AG04450 (cell line): ENCODE data around the gene PLCXD3. TPM values are rescaled to one million over a fixed set of nuclear protein-coding genes. Genes with fewer than 3 reads are reported as not detected.
"Not testable (repeated sequence)": the region's sequence is repeated elsewhere in the genome, so short reads cannot be mapped to it uniquely, and the experiment has no call there.

ENCODE experiments used
- CTCF ChIA-PET: fragments of 300-600, 350-600 bp; formaldehyde crosslinking; extraction: SDS; loops from one replicate; lab custom pipeline; 2022; ENCODE audit warnings: antibody characterized with exemption, inconsistent platforms; lab: Charles Lee
- POLR2A ChIA-PET: fragments of 350-600 bp; formaldehyde crosslinking; extraction: SDS; loops from one replicate; lab custom pipeline; 2021; ENCODE audit warnings: antibody characterized with exemption, inconsistent platforms; lab: Yijun Ruan, JAX
- DNase-seq: peaks from one replicate; pipeline ENCODE4 v3.0.0-alpha.2; 2011; ENCODE audit warnings: low read depth, low spot score
- H3K27ac ChIP-seq: one replicate; pipeline ENCODE4 v1.5.1; 2012; ENCODE audit warnings: low read depth, low read length, control low read depth
- H3K27me3 ChIP-seq: one replicate; pipeline ENCODE4 v1.6.0; 2012; ENCODE audit warnings: low read length; ENCODE audit not compliant: control insufficient read depth, insufficient read depth
- H3K4me3 ChIP-seq: 2 replicates; pipeline ENCODE4 v1.5.1; 2011; ENCODE audit warnings: mild to moderate bottlenecking, low read depth, low read length, control low read depth
- H3K9me3 ChIP-seq: 2 replicates; pipeline ENCODE4 v1.5.1; 2012; ENCODE audit warnings: low read length; ENCODE audit not compliant: control insufficient read depth, insufficient read depth
- CTCF ChIP-seq: IDR thresholded peaks from 2 replicates; pipeline ENCODE4 v1.5.1; 2011; ENCODE audit warnings: low read depth, low read length, control low read depth, inconsistent platforms
- polyA plus RNA-seq: library from polyadenylated mRNA; depleted of rRNA; stranded (reverse); fragments of >200 nt; gene quantifications from 2 replicates; pipeline ENCODE4 v1.2.3, GENCODE V29; 2011

Gene PLCXD3
- polyA plus RNA-seq, 1 experiment = 0.02 TPM

- POLR2A ChIA-PET = no interaction called here
- no peak for TF ChIP-seq CTCF
- Histone ChIP-seq H3K4me3 (no peak overlapping the region), H3K27me3 (no peaks in the 10 kb centered on the region), H3K9me3 (no peaks in the 10 kb centered on the region), H3K27ac (no peak overlapping the region)
- no peak for DNase-seq
- CTCF ChIA-PET = interaction anchor here (4.4 kb wide), 1 partner anchor 430 kb away, joined by 31 read pairs; no protein-coding TSS in a partner anchor
Measured at GRCh38 chr5:41334221-41334620, 176.2 kb downstream of the PLCXD3 start.

- TF ChIP-seq CTCF = no peak
- Histone ChIP-seq H3K27me3 (no peaks in the 10 kb centered on the region), H3K27ac (no peak overlapping the region), H3K9me3 (no peaks in the 10 kb centered on the region), H3K4me3 (no peak overlapping the region)
- ChIA-PET CTCF (no interaction called here), POLR2A (no interaction called here)
- DNase-seq = no peak
Measured at GRCh38 chr5:41325074-41325473, 185.3 kb downstream of the PLCXD3 start.

GRCh38 chr5:41322826-41323225 is 187.6 kb downstream of the PLCXD3 start:
- H3K27ac ChIP-seq, DNase-seq, POLR2A ChIA-PET, CTCF ChIA-PET, H3K4me3 ChIP-seq, H3K27me3 ChIP-seq, H3K9me3 ChIP-seq: not testable (repeated sequence)

GRCh38 chr5:41312478-41313060 is 197.8 kb downstream of the PLCXD3 start:
- DNase-seq = no peak
- H3K27ac ChIP-seq = no peak overlapping the region
- ChIA-PET POLR2A (no interaction called here), CTCF (no interaction called here)
- no peaks in the 10 kb centered on the region for H3K27me3 ChIP-seq
- no peak for TF ChIP-seq CTCF
- no peak overlapping the region for H3K4me3 ChIP-seq
- H3K9me3 ChIP-seq = no peaks in the 10 kb centered on the region

- no peak overlapping the region for H3K27ac ChIP-seq
- CTCF ChIA-PET = no interaction called here
- no peak overlapping the region for H3K4me3 ChIP-seq
- no peak for TF ChIP-seq CTCF
- POLR2A ChIA-PET = no interaction called here
- H3K9me3 ChIP-seq = no peaks in the 10 kb centered on the region
- no peak for DNase-seq
- no peaks in the 10 kb centered on the region for H3K27me3 ChIP-seq
Measured at GRCh38 chr5:41312066-41312465, 198.3 kb downstream of the PLCXD3 start.
